Activated T-cell treated with anti-CD3 and anti-CD28 coated beads for 1 hour (primary cell): Measurements from ENCODE around the gene TMEM245.
"Not testable (repeated sequence)": the region's sequence is repeated elsewhere in the genome, so short reads cannot be mapped to it uniquely, and the experiment has no call there.

Experiments
- DNase-seq: peaks from one replicate; pipeline ENCODE4 v3.0.0-alpha.2; 2020; ENCODE audit warnings: low read depth

The TMEM245 gene

GRCh38 chr9:109132567-109133021 is 12.8 kb upstream of the TMEM245 start:
- DNase-seq = no peak

- DNase-seq = no peak
Measured at GRCh38 chr9:109129470-109130197, 9.9 kb upstream of the TMEM245 start.

GRCh38 chr9:109126671-109127070 is 6.9 kb upstream of the TMEM245 start:
- DNase-seq = not testable (repeated sequence)

- DNase-seq = no peak
Measured at GRCh38 chr9:109124121-109124520, 4.4 kb upstream of the TMEM245 start.

- no peak for DNase-seq
Measured at GRCh38 chr9:109122726-109123621, 3.2 kb upstream of the TMEM245 start.

- DNase-seq = no peak
Measured at GRCh38 chr9:109121232-109121796, 1.6 kb upstream of the TMEM245 start.

GRCh38 chr9:109120204-109120789 is 550 bp upstream of the TMEM245 start:
- no peak for DNase-seq

- DNase-seq = no peak
Measured at GRCh38 chr9:109118808-109119438, 824 bp downstream of the TMEM245 start.

GRCh38 chr9:109117856-109118807 is 1.6 kb downstream of the TMEM245 start:
- peak; percentile 17 for DNase-seq

- DNase-seq = no peak
Measured at GRCh38 chr9:109115931-109116526, 3.7 kb downstream of the TMEM245 start.

- no peak for DNase-seq
Measured at GRCh38 chr9:109114670-109115069, 5.1 kb downstream of the TMEM245 start.

- no peak for DNase-seq
Measured at GRCh38 chr9:109113892-109114609, 5.7 kb downstream of the TMEM245 start.

GRCh38 chr9:109113254-109113653 is 6.5 kb downstream of the TMEM245 start:
- no peak for DNase-seq

GRCh38 chr9:109110329-109111021 is 9.3 kb downstream of the TMEM245 start:
- DNase-seq = no peak

GRCh38 chr9:109109967-109110328 is 9.8 kb downstream of the TMEM245 start:
- DNase-seq = no peak

GRCh38 chr9:109108318-109108717 is 11.4 kb downstream of the TMEM245 start:
- DNase-seq = no peak

GRCh38 chr9:109107402-109108240 is 12.1 kb downstream of the TMEM245 start:
- DNase-seq = no peak

- no peak for DNase-seq
Measured at GRCh38 chr9:109101810-109102209, 17.9 kb downstream of the TMEM245 start.
